PFSK-1 (cell line): Measurements from ENCODE around the gene TMEM174.

Source experiments
- FOXP2 ChIP-seq: optimal IDR thresholded peaks from 2 replicates; pipeline ENCODE3; 2011; ENCODE audit warnings: borderline replicate concordance, control low read depth, inconsistent platforms; ENCODE audit not compliant: insufficient read depth; ENCODE audit errors: extremely low read length, extremely low read depth
- POLR2AphosphoS5 ChIP-seq: IDR thresholded peaks from 2 replicates; pipeline ENCODE4 v1.6.1; 2012; ENCODE audit warnings: low read depth, mild to moderate bottlenecking, control low read depth, low read length, moderate library complexity
- SIN3A ChIP-seq: IDR thresholded peaks from 2 replicates; pipeline ENCODE4 v1.6.1; 2012; ENCODE audit warnings: mild to moderate bottlenecking, low read length, moderate library complexity, borderline replicate concordance; ENCODE audit not compliant: insufficient read depth
- TAF1 ChIP-seq: IDR thresholded peaks from 2 replicates; pipeline ENCODE4 v1.6.1; 2012; ENCODE audit warnings: low read length, control low read depth, borderline replicate concordance; ENCODE audit not compliant: insufficient read depth
- TF ChIP-seq, protein P1 (sequence below), 2 experiments: IDR thresholded peaks; 2 replicates each; pipeline versions ENCODE4 v1.6.1 to v1.8.0; 2011 to 2012; ENCODE audit warnings: low read depth in 2 of 2, low read length in 2 of 2, control low read depth in 1 of 2, inconsistent platforms in 1 of 2, mild to moderate bottlenecking in 1 of 2, moderate library complexity in 1 of 2; ENCODE audit not compliant: insufficient read depth in 1 of 2

DNA sequence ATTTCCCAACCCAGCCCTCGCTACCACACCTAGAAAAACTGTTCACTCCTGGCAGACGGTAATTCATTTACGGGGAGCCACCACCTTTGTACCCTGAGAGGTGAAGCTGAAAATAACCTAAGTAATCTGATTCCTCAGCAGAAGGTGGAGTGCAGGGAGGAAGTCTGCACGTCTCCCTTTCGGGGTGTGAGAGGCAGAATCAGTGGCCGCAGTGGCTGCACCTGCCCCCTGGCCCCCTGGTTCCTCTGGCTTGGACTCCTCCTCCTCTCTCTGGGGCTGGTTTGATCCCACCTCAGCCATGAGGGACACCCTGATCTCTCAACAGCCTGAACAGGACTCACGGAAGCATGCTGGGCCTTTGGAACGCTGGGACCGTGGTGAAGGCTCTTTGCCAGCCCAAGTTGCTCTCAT, 10.5 kb downstream of the TMEM174 start:
- TF ChIP-seq POLR2AphosphoS5 (no peak), TAF1 (no peak), SIN3A (no peak), FOXP2 (no peak)
- TF ChIP-seq, protein P1, sequence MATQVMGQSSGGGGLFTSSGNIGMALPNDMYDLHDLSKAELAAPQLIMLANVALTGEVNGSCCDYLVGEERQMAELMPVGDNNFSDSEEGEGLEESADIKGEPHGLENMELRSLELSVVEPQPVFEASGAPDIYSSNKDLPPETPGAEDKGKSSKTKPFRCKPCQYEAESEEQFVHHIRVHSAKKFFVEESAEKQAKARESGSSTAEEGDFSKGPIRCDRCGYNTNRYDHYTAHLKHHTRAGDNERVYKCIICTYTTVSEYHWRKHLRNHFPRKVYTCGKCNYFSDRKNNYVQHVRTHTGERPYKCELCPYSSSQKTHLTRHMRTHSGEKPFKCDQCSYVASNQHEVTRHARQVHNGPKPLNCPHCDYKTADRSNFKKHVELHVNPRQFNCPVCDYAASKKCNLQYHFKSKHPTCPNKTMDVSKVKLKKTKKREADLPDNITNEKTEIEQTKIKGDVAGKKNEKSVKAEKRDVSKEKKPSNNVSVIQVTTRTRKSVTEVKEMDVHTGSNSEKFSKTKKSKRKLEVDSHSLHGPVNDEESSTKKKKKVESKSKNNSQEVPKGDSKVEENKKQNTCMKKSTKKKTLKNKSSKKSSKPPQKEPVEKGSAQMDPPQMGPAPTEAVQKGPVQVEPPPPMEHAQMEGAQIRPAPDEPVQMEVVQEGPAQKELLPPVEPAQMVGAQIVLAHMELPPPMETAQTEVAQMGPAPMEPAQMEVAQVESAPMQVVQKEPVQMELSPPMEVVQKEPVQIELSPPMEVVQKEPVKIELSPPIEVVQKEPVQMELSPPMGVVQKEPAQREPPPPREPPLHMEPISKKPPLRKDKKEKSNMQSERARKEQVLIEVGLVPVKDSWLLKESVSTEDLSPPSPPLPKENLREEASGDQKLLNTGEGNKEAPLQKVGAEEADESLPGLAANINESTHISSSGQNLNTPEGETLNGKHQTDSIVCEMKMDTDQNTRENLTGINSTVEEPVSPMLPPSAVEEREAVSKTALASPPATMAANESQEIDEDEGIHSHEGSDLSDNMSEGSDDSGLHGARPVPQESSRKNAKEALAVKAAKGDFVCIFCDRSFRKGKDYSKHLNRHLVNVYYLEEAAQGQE (IDR thresholded peaks at IDR 0.05; ENCODE audit: insufficient read depth in 1 of 2, low read depth in 2 of 2, low read length in 2 of 2) = no peak
